Measurements from ENCODE around the gene SMOC2.

The SMOC2 gene

DNA sequence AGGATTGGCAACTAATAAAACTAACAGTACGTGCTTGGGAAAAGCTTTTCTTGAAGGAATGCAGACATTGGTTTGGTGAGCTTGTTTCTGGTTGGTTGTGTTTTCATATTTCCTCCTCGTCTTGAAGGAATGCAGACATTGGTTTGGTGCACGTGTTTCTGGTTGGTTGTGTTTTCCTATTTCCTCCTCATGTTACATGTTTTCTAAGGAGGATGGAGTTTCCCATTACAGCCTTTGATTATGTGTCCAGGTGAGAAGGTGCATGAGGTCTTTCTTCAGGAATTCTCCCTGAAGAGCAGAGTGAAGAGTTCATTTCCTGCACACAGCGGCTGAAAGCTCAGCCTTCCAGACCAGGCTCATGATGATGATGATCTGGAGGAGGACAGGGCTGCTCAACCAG, 190.6 kb downstream of the SMOC2 start:
- no peak for DNase-seq

DNA sequence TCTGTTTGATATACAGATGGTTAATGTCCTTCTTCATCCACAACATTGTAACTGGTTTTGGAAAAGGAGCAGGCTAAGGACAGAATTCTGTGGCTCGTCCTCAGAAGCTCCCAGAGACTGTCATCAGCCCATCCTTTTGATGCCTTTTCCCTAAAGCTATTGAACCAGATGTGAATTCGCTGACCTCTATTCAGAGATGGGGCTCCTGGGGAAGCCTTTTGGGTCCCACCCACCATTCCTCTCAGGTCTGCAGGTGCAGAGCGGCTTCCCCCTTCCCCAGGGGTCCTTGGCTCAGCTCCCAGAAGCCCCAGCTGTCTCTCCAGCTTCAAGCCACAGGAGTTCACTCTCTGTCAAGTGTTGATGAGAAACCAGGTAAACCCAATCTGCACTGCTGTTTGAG, 191.7 kb downstream of the SMOC2 start:
- DNase-seq, result no peak

DNA sequence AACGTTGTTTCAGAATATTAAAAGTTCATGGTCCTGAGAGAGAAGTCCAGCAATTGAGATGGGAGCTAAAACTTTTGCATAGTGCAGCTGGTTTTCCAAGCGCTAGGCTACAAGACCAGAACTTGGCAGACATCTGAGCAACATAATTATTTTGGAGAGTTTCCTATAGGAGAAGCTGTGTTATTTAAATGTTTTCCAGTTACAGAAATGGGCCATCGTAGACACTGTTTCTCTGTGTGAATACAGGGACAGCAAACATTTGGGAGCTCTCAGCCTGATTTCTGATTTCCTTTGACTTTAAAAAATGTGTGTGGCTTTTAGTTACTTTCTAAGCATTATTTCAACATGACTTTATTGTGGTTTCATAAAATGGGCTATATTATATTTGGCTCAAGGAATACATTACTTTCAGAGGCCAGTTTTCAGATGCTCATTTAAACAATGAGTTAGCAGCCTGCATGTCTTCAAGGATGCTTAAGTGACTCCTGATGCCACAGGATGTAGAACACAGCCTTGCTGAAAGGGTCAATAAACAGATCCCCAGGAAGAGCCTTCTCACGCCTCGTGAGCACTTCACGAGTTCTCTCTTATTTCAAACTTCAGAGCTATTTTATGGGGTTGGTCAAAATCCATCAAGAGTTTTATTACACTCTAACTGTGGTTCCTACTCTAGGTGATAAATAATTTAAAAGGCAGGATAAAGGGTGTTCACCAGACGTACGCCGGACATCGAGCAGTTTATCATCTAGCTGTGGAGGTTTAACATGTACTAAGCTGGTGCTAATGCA, 193.8 kb downstream of the SMOC2 start:
- DNase-seq, result no peak

DNA sequence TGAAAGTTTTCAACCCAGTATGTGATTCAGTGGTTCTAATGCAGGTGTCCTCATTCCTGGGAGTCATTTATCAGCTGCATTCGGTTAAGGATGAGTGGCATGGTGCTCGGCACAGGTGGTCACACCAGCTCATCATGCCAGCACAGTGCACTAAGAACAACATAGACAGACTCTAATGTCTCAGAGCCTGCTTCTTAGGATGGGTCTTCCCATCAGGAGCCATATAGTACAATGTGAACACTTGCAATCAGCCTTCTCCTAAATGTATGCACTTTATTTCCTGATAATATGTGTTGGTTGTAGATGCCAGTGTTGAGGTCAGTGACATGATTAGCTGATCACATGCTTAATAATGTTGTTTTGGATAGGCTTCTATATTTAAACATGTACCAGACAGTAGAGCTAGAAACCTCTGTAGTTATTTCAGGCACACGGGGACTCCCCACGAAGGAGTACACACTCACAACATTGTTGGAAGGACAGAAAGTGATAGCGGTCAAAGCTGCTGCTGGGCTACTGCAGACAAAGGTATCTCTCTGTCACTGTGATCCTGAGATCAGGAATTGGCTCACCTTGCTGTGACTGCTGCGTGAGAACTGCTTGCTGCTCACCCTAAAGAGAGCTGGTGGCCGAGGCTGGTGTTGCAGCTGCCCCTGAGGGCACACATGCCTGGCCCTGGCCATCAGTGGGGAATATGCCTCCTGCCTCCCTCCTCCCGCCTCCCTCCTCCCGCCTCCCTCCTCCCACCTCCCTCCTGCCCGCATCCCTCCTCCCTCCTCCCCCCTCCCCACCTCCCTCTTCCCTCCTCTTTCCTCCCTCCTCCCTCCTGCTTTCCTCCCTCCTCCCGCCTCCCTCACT, 195.4 kb downstream of the SMOC2 start:
- DNase-seq, result no peak

DNA sequence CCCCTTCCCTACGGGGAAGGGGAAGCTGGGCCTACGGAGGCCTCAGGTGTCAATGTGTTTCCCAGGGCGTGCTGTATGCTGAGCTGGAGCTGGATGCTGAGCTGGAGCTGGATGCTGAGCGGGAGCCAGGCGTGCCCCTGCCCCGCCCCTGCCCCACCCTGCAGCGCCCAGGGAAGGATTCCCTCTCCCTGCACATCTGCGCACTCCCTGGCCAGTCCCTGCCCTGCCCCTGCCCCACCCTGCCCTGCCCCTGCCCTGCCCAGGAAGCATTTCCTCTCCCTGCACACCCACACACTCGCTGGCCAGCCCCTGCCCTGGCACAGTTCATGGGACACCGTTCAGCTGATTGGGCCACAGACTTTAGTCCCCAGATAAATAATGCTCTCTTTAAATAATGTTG, 196.8 kb downstream of the SMOC2 start:
- DNase-seq, result no peak

DNA sequence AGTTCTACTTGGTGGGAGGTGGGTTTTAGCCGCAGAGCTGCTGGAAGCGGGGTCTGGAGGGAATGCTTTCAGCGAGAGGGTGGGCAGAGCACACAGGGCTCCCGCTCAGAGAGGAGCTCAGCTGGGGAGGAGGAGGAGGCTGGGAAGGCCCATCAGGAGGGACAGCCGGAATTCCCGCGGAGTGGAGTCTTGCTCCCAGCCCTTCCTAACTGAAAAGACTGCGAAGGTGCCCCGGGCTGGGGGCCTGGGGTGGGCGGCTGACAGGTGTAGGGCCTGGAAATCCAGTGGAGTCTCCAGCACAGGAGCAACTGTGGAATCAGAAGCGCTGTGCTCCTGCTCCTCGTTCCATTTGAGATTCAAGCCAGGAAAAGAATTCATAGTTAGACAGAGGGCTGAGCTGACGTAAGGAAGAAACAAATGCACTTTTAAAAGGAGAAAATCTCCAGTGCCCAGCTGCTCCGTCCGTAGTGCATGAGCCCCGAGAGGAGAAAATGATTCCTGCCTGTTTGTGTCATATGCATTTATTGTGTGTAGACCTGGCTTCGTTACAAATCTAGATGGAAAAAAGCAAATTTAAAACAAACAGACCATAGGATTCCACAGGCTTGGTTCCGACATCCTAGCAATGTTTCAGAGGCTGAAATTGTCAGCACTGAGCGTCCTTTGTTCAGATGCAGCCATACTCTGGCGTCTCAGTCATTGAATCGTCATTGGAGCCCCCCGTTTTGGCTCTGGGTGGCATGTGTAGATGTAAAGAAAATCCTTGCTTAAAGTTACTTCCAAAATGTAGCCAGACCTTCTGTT, 197.7 kb downstream of the SMOC2 start:
- DNase-seq, result no peak

DNA sequence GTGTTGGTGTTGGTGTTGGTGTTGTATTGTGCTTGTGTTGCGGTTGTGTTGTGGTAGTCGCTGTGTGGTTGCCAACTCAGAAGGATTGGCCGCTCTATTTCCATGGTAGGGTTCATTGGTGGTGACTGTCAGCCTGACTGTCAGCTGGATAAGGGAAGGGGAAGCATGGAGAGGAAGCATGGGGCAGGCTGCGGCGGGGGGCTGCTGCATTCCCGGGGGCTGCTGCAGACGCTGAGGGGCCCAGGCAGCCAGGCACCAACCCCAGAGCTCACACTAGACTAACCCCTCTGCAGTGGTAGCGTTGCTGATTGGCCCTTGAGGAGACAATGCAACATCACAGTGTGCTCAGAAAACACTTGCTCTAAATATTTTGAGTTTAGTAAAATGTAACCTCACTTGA, 199.2 kb downstream of the SMOC2 start:
- DNase-seq, result no peak

DNA sequence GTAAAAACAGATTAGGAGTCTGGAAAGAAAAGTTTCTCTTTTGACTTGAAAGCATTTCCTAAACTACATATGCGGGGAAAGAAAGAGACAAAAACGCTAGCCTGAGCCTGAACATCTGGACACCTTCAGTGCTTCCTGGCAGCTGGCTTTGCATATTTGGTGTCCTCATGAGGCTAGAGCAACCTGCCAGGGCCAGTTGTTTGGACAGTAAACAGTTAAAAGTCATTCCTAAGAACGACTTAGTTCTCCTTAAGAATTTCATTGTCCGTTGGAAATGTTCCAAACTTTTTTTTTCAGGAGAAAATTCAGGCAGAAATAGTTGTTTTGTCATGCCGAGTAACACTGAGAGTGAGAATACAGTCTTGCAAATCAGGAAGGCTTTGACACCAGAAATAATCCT, 199.8 kb downstream of the SMOC2 start:
- peak; percentile 5 for DNase-seq

DNA sequence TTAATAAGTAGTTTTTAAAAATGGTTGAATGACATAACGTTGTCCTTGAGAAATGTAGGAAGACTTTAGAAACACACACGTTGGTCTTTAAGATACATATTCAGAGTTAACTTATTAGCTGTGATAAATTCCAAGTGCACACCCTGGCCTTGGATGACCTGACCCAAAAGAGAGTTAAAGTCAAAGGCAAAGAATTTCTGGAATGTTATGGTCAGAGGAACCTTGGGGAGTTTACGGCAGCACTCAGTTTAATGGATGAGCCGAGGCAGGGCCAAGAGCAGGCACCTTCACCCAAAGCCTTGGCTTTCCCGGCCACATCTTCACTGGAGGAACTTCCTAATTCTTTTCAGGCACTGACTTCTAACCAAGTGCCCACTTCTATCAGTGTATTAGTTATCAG, 200.5 kb downstream of the SMOC2 start:
- peak; percentile 8 for DNase-seq

DNA sequence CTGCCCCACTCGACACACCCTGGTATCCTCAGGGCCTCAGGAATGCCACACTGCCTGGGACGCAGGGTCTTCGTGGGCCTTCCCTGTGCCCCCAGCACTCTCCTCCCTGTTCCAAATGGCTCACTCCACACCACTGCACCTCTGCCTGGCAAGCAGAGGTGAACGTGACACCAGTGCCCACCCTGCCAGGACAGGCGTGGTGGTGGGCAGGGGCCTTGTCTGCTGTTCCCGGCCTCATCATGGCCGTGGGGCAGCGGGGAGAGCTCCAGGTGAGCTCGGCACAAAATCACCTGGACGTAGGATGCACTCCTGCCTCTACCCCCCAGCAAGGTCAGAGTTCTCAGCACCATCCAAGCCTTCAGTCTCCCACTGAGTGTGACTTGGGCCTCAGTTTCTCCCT, 202.4 kb downstream of the SMOC2 start:
- DNase-seq, result no peak

DNA sequence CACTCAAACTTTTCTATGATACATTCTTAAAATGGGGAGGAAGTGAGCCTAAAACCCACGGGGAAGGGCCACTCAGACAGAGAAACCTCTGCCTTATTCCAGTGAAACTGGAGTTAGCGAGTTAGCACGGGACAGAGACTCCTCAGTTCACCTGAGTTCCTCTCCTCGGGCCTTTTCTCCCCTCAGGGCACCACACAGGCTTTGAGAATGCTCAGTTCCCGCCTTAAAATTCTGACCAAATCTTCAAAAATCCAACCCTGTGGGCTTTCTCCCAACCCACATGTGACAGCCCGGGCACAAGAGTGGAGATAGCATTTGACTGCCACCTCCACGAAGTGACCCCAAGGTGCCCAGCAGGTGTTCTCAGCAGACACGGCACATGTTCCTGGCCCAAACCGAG, 204.3 kb downstream of the SMOC2 start:
- no peak for DNase-seq

DNA sequence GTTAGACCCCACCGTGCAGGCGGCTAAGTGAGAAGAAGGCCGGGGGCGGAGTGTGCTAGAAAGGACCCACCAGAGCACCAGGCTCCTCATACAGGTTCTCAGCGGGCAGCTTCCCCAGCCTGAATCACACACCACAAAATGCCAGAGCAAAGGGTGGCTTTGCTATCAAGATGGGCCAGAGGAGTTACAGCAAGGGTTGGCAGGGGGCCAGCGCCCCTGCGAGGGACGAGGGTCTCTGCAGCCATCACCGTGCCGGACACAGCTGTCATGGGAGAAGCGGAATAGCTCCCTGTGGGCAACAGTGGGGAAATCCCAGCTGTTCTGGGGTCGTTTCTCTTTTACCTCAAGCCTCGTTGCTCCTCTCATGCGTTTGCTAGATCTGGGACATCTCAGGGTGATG, 206.3 kb downstream of the SMOC2 start:
- no peak for DNase-seq

DNA sequence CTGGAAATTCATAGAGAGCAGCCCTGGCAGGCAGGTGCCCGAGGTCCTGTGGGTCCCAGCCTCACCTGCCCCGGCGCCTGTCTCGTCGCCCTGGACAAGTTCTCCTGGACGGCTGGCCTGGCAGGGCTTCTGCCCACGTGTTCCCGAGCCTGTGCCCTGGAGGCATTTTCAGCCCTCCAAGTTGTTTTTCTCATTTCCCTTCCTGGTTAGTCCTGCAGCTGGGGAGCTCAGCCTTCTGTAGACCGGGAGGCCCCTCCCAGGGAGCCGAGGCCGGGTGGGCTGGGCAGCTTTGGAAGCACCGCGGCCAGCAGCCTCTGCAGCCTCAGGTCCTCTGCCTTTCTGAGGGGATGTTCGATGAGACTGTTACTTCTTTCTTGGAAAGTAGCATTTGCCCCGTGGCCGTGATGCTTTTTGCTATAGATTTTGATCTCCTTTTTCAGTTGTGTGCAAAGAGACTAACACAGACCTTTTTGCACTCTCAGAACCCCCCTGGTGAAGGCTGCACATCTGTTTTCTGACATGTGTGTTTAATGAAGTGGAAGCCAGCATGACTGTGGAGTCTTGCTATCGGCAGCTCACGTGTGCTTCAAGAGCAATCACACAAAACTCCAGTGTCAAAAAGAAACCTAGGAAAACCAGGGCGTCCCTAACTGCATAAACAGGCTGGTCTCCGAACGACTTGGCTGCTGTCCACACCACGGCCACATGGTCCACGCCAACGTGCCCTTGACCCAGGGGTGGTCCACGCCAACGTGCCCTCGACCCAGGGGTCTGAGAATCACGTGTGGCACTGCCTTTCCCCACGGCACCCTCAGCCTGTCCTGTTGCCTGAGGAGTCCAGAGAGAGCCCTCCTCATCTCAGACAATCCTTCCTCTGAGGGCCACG, 207.5 kb downstream of the SMOC2 start:
- no peak for DNase-seq

DNA sequence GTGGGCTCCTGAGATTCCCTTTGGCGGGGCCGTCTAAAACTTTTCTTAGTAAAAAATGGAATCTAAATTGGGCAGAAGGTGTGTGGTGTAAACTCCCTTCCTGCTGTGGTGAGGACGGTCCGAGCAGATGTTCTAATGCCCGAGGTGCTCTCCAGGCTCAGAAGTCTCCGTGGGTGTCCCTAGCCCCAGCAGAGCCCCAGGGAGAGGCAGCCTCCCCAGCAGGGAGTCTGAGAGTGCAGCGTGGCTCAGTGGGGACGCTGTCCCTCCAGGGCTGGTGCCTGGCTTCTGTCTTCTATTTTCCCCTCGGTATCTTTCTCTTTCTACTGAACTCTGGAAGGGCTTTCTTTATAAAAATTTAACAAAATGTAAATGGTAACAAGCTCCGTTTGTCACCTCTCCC, 208.2 kb downstream of the SMOC2 start:
- no peak for DNase-seq

DNA sequence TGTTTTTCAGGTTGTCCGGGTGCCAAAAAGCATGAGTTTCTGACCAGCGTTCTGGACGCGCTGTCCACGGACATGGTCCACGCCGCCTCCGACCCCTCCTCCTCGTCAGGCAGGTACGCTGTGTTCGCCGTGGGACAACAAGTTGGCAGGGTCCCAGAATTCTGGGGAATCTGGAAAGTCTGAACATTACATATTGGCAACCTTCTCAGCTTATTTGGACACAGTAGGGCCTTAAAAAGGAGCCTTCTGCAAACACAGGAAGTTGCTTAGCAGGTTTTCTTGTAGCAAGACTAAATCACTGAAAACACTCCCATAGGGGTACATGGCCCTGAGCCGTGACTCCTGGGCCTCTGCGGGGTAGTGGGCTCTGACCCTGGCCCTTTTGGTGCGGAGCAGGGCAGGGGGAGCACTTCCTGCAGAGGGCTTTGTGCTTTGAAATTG, 209.7 kb downstream of the SMOC2 start:
- no peak for DNase-seq

DNA sequence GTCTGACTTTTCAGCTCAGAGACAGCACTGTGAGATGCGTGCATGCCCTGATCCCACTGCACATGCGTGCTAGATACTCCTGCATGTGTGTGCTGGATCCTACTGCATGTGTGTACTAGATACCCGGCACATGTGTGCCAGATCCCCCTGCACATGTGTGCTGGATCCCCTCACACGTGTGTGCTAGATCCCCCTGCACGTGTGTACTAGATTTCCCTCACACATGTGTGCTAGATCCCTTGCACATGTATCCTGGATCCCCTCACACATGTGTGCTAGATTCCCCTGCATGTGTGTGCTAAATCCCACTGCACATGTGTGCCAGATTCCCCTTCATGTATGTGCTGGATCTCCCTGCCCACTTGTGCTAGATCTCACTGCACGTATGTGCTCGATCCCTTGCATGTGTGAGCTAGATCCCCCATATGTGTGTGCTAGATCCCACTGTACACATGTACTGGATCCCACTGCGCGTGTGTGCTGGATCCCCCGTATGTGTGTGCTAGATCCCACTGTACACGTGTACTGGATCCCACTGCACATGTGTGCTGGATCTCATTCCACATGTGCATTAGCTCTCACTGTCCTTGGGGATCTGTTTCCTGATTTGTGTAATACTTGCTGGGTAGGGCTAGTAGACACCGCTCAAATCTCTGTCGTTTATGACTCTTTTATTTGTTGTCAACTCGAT, 214.6 kb downstream of the SMOC2 start:
- DNase-seq, result no peak

DNA sequence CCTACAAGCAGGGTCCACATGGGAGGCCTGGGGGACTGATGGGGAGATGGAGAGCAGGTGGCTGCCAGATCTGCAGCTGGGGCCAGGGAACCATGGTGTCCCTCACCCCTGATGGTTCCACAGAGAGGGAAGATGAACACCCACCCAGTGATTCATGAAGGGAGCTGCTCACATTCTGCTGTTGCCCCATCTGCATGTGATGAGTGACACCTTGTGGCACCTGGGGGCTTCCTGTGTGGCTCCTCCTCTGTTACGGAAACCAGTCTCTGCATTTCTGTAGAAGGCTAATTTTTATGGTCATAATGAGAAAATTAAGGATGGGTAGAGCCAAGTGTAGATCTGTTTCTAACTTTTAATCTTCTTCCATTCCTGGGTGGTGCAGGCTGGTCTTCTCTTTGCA, 217.1 kb downstream of the SMOC2 start:
- no peak for DNase-seq

DNA sequence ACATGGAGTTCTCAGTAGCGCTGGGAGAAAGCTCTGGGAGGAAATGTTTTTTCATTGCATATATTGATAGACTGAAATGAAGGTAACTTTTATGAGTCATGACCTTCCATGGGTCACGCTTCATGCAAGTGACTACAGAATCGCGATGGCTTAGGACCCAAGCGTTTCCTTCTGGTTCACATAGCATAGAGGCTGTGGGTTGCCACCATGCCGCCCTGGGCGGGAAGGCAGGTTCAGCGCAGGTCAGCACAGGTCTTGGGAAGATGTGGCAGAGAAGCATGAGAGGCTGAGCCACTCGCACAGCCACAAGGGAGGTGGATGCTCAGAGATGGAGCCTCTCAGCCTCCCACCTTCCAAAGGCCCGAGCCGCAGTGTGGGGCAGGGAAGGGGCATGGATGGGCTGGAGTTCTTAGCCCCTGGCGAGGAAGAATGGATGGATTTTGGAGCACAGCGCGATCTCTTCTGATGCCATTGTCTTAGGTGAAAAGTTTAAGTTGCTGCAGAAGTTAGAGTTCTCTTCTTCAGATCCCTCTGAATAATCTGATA, 219.5 kb downstream of the SMOC2 start:
- DNase-seq, result no peak

DNA sequence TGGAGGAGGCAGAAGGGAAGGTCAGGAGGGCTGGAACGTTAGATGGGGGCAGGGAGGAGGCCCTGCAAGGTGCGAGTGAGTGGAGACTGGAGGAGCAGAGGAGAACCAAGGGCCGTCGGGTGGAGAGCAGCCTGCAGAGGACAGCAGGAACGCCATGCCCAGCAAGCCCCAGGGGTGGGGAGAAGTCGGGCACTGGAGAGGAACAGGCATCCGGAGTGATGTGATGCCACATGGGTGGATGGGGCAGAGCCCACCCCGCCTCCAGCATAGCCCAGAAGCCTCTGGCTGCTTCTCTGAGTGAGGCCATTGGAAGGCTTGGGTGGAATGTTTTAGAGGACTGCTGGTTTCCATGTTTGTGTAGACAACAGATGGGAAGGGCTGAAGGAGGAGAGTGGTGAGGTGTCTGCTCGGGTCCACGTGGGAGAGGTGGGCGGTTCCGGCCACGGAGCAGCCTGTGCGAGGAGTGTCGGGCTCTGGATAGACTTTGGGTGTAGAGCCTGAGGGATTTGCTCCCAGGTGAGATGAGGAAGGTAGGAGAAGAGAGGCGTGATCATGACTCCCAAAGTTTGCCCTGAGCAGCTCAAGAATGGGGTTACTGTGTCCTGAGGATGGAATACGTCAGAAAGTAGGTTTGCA, 221.4 kb downstream of the SMOC2 start:
- DNase-seq, result no peak

DNA sequence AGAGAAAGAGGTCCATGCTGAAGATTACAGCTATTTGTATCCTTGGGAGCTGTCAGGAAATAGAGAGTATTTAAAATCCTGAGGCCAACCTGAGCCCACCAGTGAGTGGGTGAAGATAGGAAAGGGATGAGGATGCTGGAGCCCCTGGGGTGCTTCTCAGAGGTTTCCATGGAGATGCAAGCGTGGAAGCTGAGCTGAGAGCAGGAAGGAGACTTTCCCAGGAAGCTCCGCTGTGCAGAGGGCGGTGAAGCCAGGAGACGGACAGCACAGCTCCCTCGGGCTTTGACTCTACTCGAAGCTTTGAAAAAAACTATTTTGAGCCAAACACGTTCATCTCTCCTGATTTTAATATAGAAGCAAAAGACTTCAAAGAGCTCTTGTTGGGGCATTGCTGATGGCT, 222.1 kb downstream of the SMOC2 start:
- no peak for DNase-seq

DNA sequence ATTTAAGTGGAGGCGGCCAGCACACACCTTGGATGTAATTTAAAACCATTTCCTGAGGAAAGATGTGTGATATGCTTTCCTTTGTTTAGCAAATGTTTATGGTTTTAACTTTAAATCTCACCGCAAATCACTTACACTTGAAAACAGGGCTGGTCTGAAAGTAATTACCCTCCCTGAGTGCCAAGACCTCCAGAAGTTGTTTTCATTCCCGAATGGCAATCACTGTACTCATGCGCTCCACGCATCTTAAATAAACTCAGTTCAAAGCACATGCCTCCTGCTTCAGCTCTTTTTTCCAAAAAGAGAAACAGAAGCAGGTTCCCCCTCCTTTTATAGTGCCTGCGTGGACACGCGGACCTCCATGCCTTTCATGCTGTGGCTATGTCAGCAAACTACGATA, 224.0 kb downstream of the SMOC2 start:
- DNase-seq, result no peak

Data from fibroblast of skin of right quadriceps (primary cell).